Astrocyte (in vitro differentiated cells and primary cell): ENCODE measurements around the gene ADGRB2.

Experiments used
- CTCF ChIP-seq: IDR thresholded peaks from 2 replicates; pipeline ENCODE4 v1.5.1; 2011; ENCODE audit warnings: low read depth, mild to moderate bottlenecking, inconsistent platforms, low read length, moderate library complexity; ENCODE audit not compliant: insufficient read depth
- EZH2 ChIP-seq: IDR thresholded peaks from 2 replicates; pipeline ENCODE4 v1.6.1; 2012; ENCODE audit warnings: mild to moderate bottlenecking, low read length, inconsistent platforms; ENCODE audit not compliant: insufficient read depth

- TF ChIP-seq CTCF (no peak), EZH2 (no peak)
Observed at GRCh38 chr1:31748365-31748764, 15.8 kb downstream of the ADGRB2 start.
